Glutamatergic neuron (in vitro differentiated cells): Measurements from ENCODE around the gene CCDC141. TPM values are rescaled to one million over a fixed set of nuclear protein-coding genes. Genes with fewer than 3 reads are reported as not detected.

Source experiments
- DNase-seq: peaks from one replicate; pipeline ENCODE4 v3.0.0; 2022
- H3K27ac Mint-ChIP-seq: one replicate; pipeline ENCODE4 v1.8.0; 2020; ENCODE audit warnings: mild to moderate bottlenecking, mixed read lengths, inconsistent platforms; ENCODE audit not compliant: unreplicated experiment
- H3K27me3 Mint-ChIP-seq: one replicate; pipeline ENCODE4 v1.8.0; 2020; ENCODE audit warnings: mild to moderate bottlenecking, moderate library complexity, mixed read lengths, inconsistent platforms; ENCODE audit not compliant: unreplicated experiment
- H3K36me3 Mint-ChIP-seq: one replicate; pipeline ENCODE4 v1.8.0; 2020; ENCODE audit warnings: mild to moderate bottlenecking, mixed read lengths, inconsistent platforms; ENCODE audit not compliant: unreplicated experiment
- H3K4me1 Mint-ChIP-seq: one replicate; pipeline ENCODE4 v1.8.0; 2020; ENCODE audit warnings: mild to moderate bottlenecking, low read depth, mixed read lengths, inconsistent platforms; ENCODE audit not compliant: unreplicated experiment
- H3K4me3 Mint-ChIP-seq: one replicate; pipeline ENCODE4 v1.8.0; 2020; ENCODE audit warnings: mild to moderate bottlenecking, mixed read lengths, inconsistent platforms; ENCODE audit not compliant: unreplicated experiment
- H3K9me3 Mint-ChIP-seq: one replicate; pipeline ENCODE4 v1.8.0; 2020; ENCODE audit warnings: mild to moderate bottlenecking, moderate library complexity, mixed read lengths, inconsistent platforms; ENCODE audit not compliant: unreplicated experiment
- total RNA-seq: library from RNA; stranded (reverse); fragmentation: NEBNext Ultra II Directional; extraction: Animal tissue kit (Norgen Biotek cat#: 25700); gene quantifications from one replicate; pipeline ENCODE4 v1.2.1, GENCODE V29; 2021; ENCODE audit not compliant: unreplicated experiment
- TF ChIP-seq, protein P1 (sequence below): fragments of 200-600 bp; sonication (generic); IDR thresholded peaks from one replicate; pipeline ENCODE4 v1.5.0; 2021; ENCODE audit not compliant: partially characterized antibody, unreplicated experiment

Gene CCDC141
- total RNA-seq, 1 donor from 2014 or later, result 0.51 TPM

DNA sequence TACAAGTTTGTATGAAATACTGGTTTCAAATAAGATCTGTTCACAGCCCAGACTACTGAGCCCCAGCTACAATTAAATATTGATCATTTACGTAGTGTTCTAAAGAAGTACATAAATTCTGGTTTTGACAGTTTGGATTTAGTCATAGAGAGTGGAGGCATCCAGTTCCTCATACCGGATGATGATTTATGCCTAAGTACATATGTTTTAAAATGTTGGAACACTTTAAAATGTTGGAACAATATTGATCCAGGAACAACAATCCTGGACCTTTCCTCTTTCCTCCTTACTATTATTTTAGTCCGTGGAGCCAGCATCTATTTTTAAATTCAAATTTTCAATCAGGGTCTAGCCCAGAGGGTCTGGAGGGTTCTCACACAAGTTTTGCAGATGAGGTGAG, 220.0 kb downstream of the CCDC141 start:
- no peaks in the 10 kb centered on the region for H3K36me3 Mint-ChIP-seq
- no peak overlapping the region for H3K4me3 Mint-ChIP-seq
- no peak for DNase-seq
- peaks cover 2% of the 10 kb centered on the region for H3K27me3 Mint-ChIP-seq
- no peak overlapping the region for H3K27ac Mint-ChIP-seq
- H3K9me3 Mint-ChIP-seq, result no peaks in the 10 kb centered on the region
- TF ChIP-seq, protein P1, sequence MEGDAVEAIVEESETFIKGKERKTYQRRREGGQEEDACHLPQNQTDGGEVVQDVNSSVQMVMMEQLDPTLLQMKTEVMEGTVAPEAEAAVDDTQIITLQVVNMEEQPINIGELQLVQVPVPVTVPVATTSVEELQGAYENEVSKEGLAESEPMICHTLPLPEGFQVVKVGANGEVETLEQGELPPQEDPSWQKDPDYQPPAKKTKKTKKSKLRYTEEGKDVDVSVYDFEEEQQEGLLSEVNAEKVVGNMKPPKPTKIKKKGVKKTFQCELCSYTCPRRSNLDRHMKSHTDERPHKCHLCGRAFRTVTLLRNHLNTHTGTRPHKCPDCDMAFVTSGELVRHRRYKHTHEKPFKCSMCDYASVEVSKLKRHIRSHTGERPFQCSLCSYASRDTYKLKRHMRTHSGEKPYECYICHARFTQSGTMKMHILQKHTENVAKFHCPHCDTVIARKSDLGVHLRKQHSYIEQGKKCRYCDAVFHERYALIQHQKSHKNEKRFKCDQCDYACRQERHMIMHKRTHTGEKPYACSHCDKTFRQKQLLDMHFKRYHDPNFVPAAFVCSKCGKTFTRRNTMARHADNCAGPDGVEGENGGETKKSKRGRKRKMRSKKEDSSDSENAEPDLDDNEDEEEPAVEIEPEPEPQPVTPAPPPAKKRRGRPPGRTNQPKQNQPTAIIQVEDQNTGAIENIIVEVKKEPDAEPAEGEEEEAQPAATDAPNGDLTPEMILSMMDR, result no peak
- peaks cover 10% of the 10 kb centered on the region for H3K4me1 Mint-ChIP-seq

DNA sequence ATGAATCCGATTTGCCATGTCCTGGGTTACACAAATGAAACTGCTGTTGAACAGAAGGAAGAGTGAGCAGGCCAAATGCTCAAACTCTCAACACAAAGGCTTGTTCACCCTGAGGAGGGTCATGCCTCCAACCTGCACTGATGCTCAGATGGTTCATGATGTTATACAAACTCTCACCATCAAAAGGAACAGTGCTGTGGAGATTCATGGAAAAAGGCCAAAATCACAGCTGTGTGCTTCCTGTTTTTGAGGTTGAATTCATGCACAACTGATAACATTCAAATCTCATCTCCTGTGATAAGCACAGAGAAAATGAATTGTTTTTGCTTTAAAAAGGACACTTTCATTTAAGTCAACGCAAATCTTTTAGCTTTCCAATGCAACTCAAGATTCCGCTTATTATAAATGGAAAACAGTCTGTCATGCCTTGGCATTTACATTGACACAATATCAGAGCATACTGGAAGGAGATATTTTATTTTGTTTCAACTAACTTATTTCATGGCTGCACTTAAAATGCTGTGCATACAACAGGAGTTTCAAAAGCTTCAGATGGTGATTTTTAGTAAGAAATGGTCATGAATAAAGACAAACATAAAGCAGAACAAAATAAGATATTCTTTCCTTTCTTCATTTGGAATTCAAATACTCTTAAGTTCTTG, 220.5 kb downstream of the CCDC141 start:
- no peak for DNase-seq
- no peaks in the 10 kb centered on the region for H3K9me3 Mint-ChIP-seq

DNA sequence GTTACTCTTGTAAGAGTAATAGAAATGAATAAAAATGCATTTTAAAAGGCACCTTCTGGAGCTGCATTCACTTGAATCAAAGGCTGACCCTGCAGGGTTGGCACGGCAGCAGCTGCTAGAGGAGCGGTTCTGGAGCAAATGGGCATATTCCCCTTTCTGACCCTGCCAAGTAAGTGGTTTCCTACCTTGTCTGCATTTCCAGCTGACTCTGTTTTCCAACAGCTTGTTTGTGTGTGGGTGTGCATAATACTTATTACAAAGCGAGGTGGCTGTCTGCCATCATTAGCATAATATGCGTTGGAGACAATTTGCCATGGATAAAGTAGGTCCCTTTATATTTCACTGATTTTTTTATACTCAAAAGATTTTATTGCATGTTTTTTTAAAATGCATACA, 221.5 kb downstream of the CCDC141 start:
- Mint-ChIP-seq H3K27me3 (peaks cover 2% of the 10 kb centered on the region), H3K27ac (no peak overlapping the region), H3K36me3 (no peaks in the 10 kb centered on the region), H3K4me1 (peaks cover 10% of the 10 kb centered on the region), H3K4me3 (no peak overlapping the region), H3K9me3 (no peaks in the 10 kb centered on the region)
- TF ChIP-seq, protein P1, result no peak
- DNase-seq, result no peak

More for the DNA sequence above, 220.5 kb downstream of the CCDC141 start:
- H3K27ac Mint-ChIP-seq, result no peak overlapping the region
- H3K4me3 Mint-ChIP-seq, result no peak overlapping the region
- peaks cover 10% of the 10 kb centered on the region for H3K4me1 Mint-ChIP-seq
- H3K36me3 Mint-ChIP-seq, result no peaks in the 10 kb centered on the region
- H3K27me3 Mint-ChIP-seq, result peaks cover 2% of the 10 kb centered on the region
- TF ChIP-seq, protein P1, result no peak

DNA sequence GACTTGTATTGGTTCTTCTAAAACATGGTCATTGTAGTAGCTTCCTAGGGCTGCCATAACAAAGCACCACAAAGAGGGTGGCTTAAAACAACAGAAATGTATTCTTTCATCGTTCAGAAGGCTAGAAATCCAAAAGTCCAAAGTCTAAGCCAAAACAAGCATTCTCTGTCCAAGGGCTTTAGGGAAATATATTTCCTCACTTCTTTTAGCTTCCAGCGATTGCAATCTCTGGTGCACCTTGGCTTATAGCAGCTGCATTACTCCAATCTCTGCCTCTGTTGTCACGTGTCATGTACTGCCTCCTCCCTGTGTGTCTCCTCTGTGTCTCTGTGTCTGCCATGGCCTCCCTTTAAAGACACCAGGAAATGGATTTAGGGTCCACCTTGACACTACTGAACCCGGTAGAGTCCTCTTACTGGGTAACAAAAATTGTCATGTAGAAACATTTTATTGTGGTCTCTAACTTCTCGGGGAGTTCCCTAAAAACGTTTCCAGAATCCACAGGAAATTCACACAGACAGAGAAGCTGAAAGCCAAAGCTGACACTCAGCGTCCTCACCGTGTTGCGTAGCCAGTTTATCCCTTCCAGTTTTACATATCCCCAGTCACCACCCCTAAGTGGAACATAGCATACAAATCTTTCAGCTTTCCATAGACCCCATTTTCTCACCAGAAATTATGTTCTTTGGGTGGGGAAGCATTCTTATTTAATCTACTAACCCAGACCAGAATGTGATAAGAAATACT, 222.0 kb downstream of the CCDC141 start:
- no peak for DNase-seq
- Mint-ChIP-seq H3K9me3 (no peaks in the 10 kb centered on the region), H3K27ac (no peak overlapping the region), H3K4me1 (peaks cover 10% of the 10 kb centered on the region), H3K36me3 (no peaks in the 10 kb centered on the region), H3K4me3 (no peak overlapping the region), H3K27me3 (peaks cover 2% of the 10 kb centered on the region)
- TF ChIP-seq, protein P1, result no peak

DNA sequence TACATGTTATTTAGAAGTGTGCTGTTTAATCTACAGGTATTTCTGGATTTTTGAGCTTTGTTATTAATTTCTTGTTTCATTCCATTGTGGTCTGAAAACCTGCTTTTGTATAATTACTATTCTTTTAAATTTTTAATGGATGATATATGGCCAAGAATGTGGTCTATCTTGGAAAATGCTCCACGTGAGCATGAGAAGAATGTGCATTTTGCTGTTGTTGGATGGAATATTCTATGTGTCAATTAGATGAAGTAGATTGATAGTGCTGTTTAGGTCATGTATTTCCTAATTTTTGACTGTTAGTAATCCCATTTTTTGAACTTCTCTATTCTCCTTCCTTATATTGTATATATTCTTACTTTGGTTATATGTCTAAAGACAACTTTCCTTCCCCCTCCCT, 222.8 kb downstream of the CCDC141 start:
- Mint-ChIP-seq H3K36me3 (no peaks in the 10 kb centered on the region), H3K4me1 (peaks cover 10% of the 10 kb centered on the region), H3K4me3 (no peak overlapping the region), H3K27me3 (peaks cover 2% of the 10 kb centered on the region), H3K9me3 (no peaks in the 10 kb centered on the region), H3K27ac (no peak overlapping the region)
- DNase-seq, result no peak
- TF ChIP-seq, protein P1, result no peak
